Suppressor macrophage treated with lipopolysaccharide for 1 hour (primary cell): ENCODE results near the gene CCRL2.

Source experiments
- DNase-seq, 3 donors: peaks; one replicate each; pipeline ENCODE4 v3.0.0-alpha.2; 2020 to 2022

CCRL2 gene

GRCh38 chr3:46406788-46407611, at the start of gene CCRL2, which contains the start of gene CCR5AS:
Gene CCRL2 (plus strand): TSS chr3:46407259. CDS start chr3:46408080, 821 bp downstream.
Gene CCR5AS (minus strand): TSS chr3:46407066.
- DNase-seq = peak; percentile 92 to 96 (median 94)

- DNase-seq = no peak
These were observed 48.6 kb upstream of the CCRL2 start for GRCh38 chr3:46358466-46358865.

- peak; percentile 56 to 81 (median 74) for DNase-seq
These were observed 47.1 kb upstream of the CCRL2 start for GRCh38 chr3:46359733-46360493.

- DNase-seq = no peak
These were observed 46.2 kb upstream of the CCRL2 start for GRCh38 chr3:46360907-46361306.

GRCh38 chr3:46361408-46362283, 45.4 kb upstream of the CCRL2 start:
- DNase-seq = peak; percentile 81 to 89 (median 88)

GRCh38 chr3:46365041-46365440, 42.0 kb upstream of the CCRL2 start:
- DNase-seq = no peak

- no peak for DNase-seq
These were observed 41.1 kb upstream of the CCRL2 start for GRCh38 chr3:46365737-46366524.

- no peak for DNase-seq
These were observed 39.2 kb upstream of the CCRL2 start for GRCh38 chr3:46367811-46368210.

GRCh38 chr3:46368569-46368968, 38.5 kb upstream of the CCRL2 start:
- peak; percentile 91 to 94 (median 94) for DNase-seq

GRCh38 chr3:46369151-46369550, 37.9 kb upstream of the CCRL2 start:
- peak in 1 of 3 donors; percentile 48 for DNase-seq

- DNase-seq = no peak
These were observed 37.4 kb upstream of the CCRL2 start for GRCh38 chr3:46369675-46370132.

- peak; percentile 44 to 63 (median 61) for DNase-seq
These were observed 36.1 kb upstream of the CCRL2 start, which contains the start of gene CCR5 for GRCh38 chr3:46370839-46371518. Gene CCR5 (plus strand): TSS chr3:46370946. CDS start chr3:46372903, 1,957 bp downstream.

- DNase-seq = no peak
These were observed 35.3 kb upstream of the CCRL2 start for GRCh38 chr3:46371519-46372340.

GRCh38 chr3:46372492-46373359, 34.3 kb upstream of the CCRL2 start:
- DNase-seq = peak; percentile 65 to 74 (median 73)

GRCh38 chr3:46374755-46375154, 32.3 kb upstream of the CCRL2 start:
- DNase-seq = no peak

GRCh38 chr3:46375218-46375617, 31.8 kb upstream of the CCRL2 start:
- DNase-seq = no peak

GRCh38 chr3:46375814-46376213, 31.2 kb upstream of the CCRL2 start:
- no peak for DNase-seq

GRCh38 chr3:46378426-46378942, 28.6 kb upstream of the CCRL2 start:
- peak; percentile 83 to 87 (median 85) for DNase-seq
